Measurements from ENCODE around the gene MINAR1.

GRCh38 chr15:79412010-79412409 is 20.1 kb upstream of the MINAR1 start:
- TF ChIP-seq CTCF (conservative IDR thresholded peaks at IDR 0.05) = no peak
- TF ChIP-seq EZH2 (IDR thresholded peaks at IDR 0.05; ENCODE audit: low read depth) = no peak
